HuH-7.5 (cell line): ENCODE measurements around the gene PRDM16.
"Not testable (repeated sequence)": the region's sequence is repeated elsewhere in the genome, so short reads cannot be mapped to it uniquely, and the experiment has no call there.

Experiments used
- DNase-seq: peaks from one replicate; pipeline ENCODE4 v3.0.0; 2011; ENCODE audit warnings: low spot score

Gene PRDM16

GRCh38 chr1:3282186-3282585 is 213.2 kb downstream of the PRDM16 start:
- no peak for DNase-seq

GRCh38 chr1:3282656-3283430 is 213.8 kb downstream of the PRDM16 start:
- DNase-seq: no peak

GRCh38 chr1:3283849-3284248 is 214.8 kb downstream of the PRDM16 start:
- DNase-seq: peak; percentile 89

GRCh38 chr1:3284691-3285090 is 215.7 kb downstream of the PRDM16 start:
- DNase-seq: no peak

- DNase-seq: no peak
These were observed 216.2 kb downstream of the PRDM16 start for GRCh38 chr1:3285106-3285740.

- not testable (repeated sequence) for DNase-seq
These were observed 218.1 kb downstream of the PRDM16 start for GRCh38 chr1:3287095-3287494.

- DNase-seq: no peak
These were observed 218.7 kb downstream of the PRDM16 start for GRCh38 chr1:3287656-3288160.

GRCh38 chr1:3289502-3289901 is 220.5 kb downstream of the PRDM16 start:
- DNase-seq: no peak

GRCh38 chr1:3290438-3290837 is 221.4 kb downstream of the PRDM16 start:
- no peak for DNase-seq

GRCh38 chr1:3290915-3291314 is 221.9 kb downstream of the PRDM16 start:
- no peak for DNase-seq

GRCh38 chr1:3292051-3292722 is 223.2 kb downstream of the PRDM16 start:
- DNase-seq: no peak

- DNase-seq: peak; percentile 73
These were observed 224.0 kb downstream of the PRDM16 start for GRCh38 chr1:3292868-3293562.

- no peak for DNase-seq
These were observed 224.6 kb downstream of the PRDM16 start for GRCh38 chr1:3293563-3294080.

- no peak for DNase-seq
These were observed 225.4 kb downstream of the PRDM16 start for GRCh38 chr1:3294450-3294849.

- no peak for DNase-seq
These were observed 226.8 kb downstream of the PRDM16 start for GRCh38 chr1:3295846-3296245.

- DNase-seq: no peak
These were observed 227.3 kb downstream of the PRDM16 start for GRCh38 chr1:3296326-3296725.

- no peak for DNase-seq
These were observed 227.8 kb downstream of the PRDM16 start for GRCh38 chr1:3296826-3297225.

- no peak for DNase-seq
These were observed 228.8 kb downstream of the PRDM16 start for GRCh38 chr1:3297756-3298155.

- DNase-seq: no peak
These were observed 229.2 kb downstream of the PRDM16 start for GRCh38 chr1:3298197-3298596.

- DNase-seq: no peak
These were observed 235.2 kb downstream of the PRDM16 start for GRCh38 chr1:3304246-3304645.

GRCh38 chr1:3304692-3305091 is 235.7 kb downstream of the PRDM16 start:
- DNase-seq: no peak

GRCh38 chr1:3305156-3305555 is 236.2 kb downstream of the PRDM16 start:
- no peak for DNase-seq
